Measurements from ENCODE around the gene EXOC4. TPM values are rescaled to one million over a fixed set of nuclear protein-coding genes. Genes with fewer than 3 reads are reported as not detected.

The EXOC4 gene
- total and polyA plus RNA-seq, 2 donors (not counting 3 experiments of a cell fraction or from before 2014, with no cell fraction given): 20.3 to 73.1 TPM

GRCh38 chr7:134084488-134085144 lies 831.7 kb downstream of the EXOC4 start:
- BruUV-seq (replicated peaks): no TSS peak
- no peak overlapping the region for H3K4me3 ChIP-seq (replicated peaks in 1 of 3; ENCODE audit: insufficient read depth in 1 of 3, low read depth in 1 of 3, low read length in 3 of 3)
- no peak overlapping the region for H2AFZ ChIP-seq (ENCODE audit: low read depth, low read length)
- peaks cover 2% of the 10 kb centered on the region for H3K9me3 ChIP-seq (replicated peaks; ENCODE audit: control insufficient read depth, insufficient read depth, low read length)
- H3K4me2 ChIP-seq (ENCODE audit: insufficient read depth, low read length): no peak overlapping the region
- no peaks in the 10 kb centered on the region for H3K79me2 ChIP-seq (ENCODE audit: control insufficient read depth, insufficient read depth, low read length)
- H3K9me1 ChIP-seq (replicated peaks; ENCODE audit: control insufficient read depth, extremely low read depth, insufficient read depth, low read length): no peaks in the 10 kb centered on the region
- FAIRE-seq (no peak), DNase-seq (ENCODE audit: low read depth, low spot score) (no peak)
- POLR2A ChIA-PET: no interaction called here
- dilution Hi-C loops (cut with MboI; ENCODE audit: extremely low pct_ligation_motif_present, low sequenced_read_pairs): no loop called here
- no peak overlapping the region for H3K27ac ChIP-seq (ENCODE audit: insufficient read depth, low read depth, low read length)
- no peaks in the 10 kb centered on the region for H3K4me1 ChIP-seq (ENCODE audit: control insufficient read depth, extremely low read depth, insufficient read depth, low read length)
- no peak overlapping the region for H3K9ac ChIP-seq (replicated peaks; ENCODE audit: extremely low read depth, insufficient read depth, low read length)
- H3K27me3 ChIP-seq (ENCODE audit: control insufficient read depth in 2 of 2, insufficient read depth in 2 of 2, low read length in 2 of 2): no peaks in the 10 kb centered on the region
- H4K20me1 ChIP-seq (replicated peaks; ENCODE audit: control insufficient read depth, extremely low read depth, insufficient read depth, low read length): no peaks in the 10 kb centered on the region
- intact Hi-C loops (cut with micrococcal nuclease): no loop called here
- TF ChIP-seq GATA2 (IDR thresholded peaks at IDR 0.05; ENCODE audit: insufficient read depth, insufficient read length, low read depth, low read length) (no peak), POLR2AphosphoS5 (IDR thresholded peaks at IDR 0.05; ENCODE audit: insufficient read depth, low read depth, low read length) (no peak), JUN (IDR thresholded peaks at IDR 0.05; ENCODE audit: borderline replicate concordance, insufficient read depth, insufficient read length, low read depth) (no peak), FOS (IDR thresholded peaks at IDR 0.05; ENCODE audit: borderline replicate concordance, insufficient read depth, low read length) (no peak)
- TF ChIP-seq, protein P1, sequence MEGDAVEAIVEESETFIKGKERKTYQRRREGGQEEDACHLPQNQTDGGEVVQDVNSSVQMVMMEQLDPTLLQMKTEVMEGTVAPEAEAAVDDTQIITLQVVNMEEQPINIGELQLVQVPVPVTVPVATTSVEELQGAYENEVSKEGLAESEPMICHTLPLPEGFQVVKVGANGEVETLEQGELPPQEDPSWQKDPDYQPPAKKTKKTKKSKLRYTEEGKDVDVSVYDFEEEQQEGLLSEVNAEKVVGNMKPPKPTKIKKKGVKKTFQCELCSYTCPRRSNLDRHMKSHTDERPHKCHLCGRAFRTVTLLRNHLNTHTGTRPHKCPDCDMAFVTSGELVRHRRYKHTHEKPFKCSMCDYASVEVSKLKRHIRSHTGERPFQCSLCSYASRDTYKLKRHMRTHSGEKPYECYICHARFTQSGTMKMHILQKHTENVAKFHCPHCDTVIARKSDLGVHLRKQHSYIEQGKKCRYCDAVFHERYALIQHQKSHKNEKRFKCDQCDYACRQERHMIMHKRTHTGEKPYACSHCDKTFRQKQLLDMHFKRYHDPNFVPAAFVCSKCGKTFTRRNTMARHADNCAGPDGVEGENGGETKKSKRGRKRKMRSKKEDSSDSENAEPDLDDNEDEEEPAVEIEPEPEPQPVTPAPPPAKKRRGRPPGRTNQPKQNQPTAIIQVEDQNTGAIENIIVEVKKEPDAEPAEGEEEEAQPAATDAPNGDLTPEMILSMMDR (IDR thresholded peaks at IDR 0.05; ENCODE audit: extremely low read depth in 1 of 2, insufficient read depth in 1 of 2, low read depth in 1 of 2, low read length in 2 of 2): no peak
- CTCF ChIA-PET: interaction anchor here (1.1 kb wide), 1 partner anchor 336 kb away, joined by 3 read pairs; no protein-coding TSS in a partner anchor
- no peaks in the 10 kb centered on the region for H3K36me3 ChIP-seq (ENCODE audit: control insufficient read depth in 2 of 2, extremely low read depth in 1 of 2, insufficient read depth in 2 of 2, low read length in 2 of 2)
